K562 (cell line): ENCODE measurements around the gene DGCR2. TPM values are rescaled to one million over a fixed set of nuclear protein-coding genes. Genes with fewer than 3 reads are reported as not detected.

Source experiments
- HDAC1 ChIP-seq, 2 experiments: fragments of 450-650 bp; IDR thresholded peaks; 2 replicates each; pipeline ENCODE4 v1.6.1; 2016 to 2017; ENCODE audit warnings: inconsistent platforms in 1 of 2, mild to moderate bottlenecking in 1 of 2, moderate library complexity in 1 of 2
- KDM4B ChIP-seq, 2 experiments: fragments of 450-650 bp in 1 of 2; sonication (generic) in 1 of 2; IDR thresholded peaks; 2 replicates each; pipeline ENCODE4 v1.6.1; 2016 to 2017; ENCODE audit warnings: borderline replicate concordance in 2 of 2, antibody characterized with exemption in 1 of 2, low read depth in 1 of 2, mild to moderate bottlenecking in 1 of 2
- MCM2 ChIP-seq: fragments of 450-650 bp; IDR thresholded peaks from 2 replicates; pipeline ENCODE4 v1.6.1; 2017; ENCODE audit warnings: low read depth, mild to moderate bottlenecking
- NFIC ChIP-seq: fragments of 450-650 bp; IDR thresholded peaks from 2 replicates; pipeline ENCODE4 v1.6.1; 2017; ENCODE audit warnings: mild to moderate bottlenecking, inconsistent platforms
- TOE1 ChIP-seq, 2 experiments: fragments of 450-650 bp in 1 of 2; sonication (generic) in 1 of 2; formaldehyde crosslinking in 1 of 2; IDR thresholded peaks; 2 replicates each; pipeline versions ENCODE4 v1.7.1 to v1.8.0; 2016 to 2022; ENCODE audit warnings: borderline replicate concordance in 2 of 2, mild to moderate bottlenecking in 2 of 2, antibody characterized with exemption in 1 of 2, inconsistent platforms in 1 of 2, low read depth in 1 of 2, missing genetic modification reagents in 1 of 2, moderate library complexity in 1 of 2
- polyA plus RNA-seq, 8 experiments: library from polyadenylated mRNA; depleted of rRNA in 4 of 8; stranded (reverse) in 5 of 8; unstranded in 3 of 8; fragments of >200 nt; fragmentation: Nextera tagmentation in 2 of 8; fragmentation: Illumina TruSeq in 1 of 8; extraction: Ambion mirVana in 2 of 8; extraction: Trizol in 1 of 8; gene quantifications; 2 replicates each; pipeline versions ENCODE4 v1.2.1 to v1.2.3, GENCODE V29; 2011 to 2014; ENCODE audit warnings: inconsistent platforms in 1 of 8, missing spikeins in 1 of 8
- total RNA-seq, 7 experiments: library from RNA; depleted of rRNA in 6 of 7; stranded (reverse); fragments of >200 nt in 6 of 7; fragmentation: Illumina TruSeq in 2 of 7; extraction: Trizol in 2 of 7; gene quantifications; 2 replicates each; pipeline versions ENCODE4 v1.2.1 to v1.2.3, GENCODE V29; 2011 to 2021; ENCODE audit warnings: low replicate concordance in 1 of 7
- TF ChIP-seq, protein P1 (sequence below): sonication (generic); formaldehyde crosslinking; IDR thresholded peaks from 2 replicates; pipeline ENCODE4 v1.8.1; 2023; ENCODE audit warnings: missing genetic modification reagents, mild to moderate bottlenecking, borderline replicate concordance
- TF ChIP-seq, protein P2 (sequence below): fragments of 150-350 bp; IDR thresholded peaks from 2 replicates; pipeline ENCODE4 v1.6.1; 2014; ENCODE audit warnings: low read depth, mild to moderate bottlenecking, low read length, borderline replicate concordance
- TF ChIP-seq, protein P3 (sequence below), 2 experiments: IDR thresholded peaks; 2 replicates each; pipeline ENCODE4 v1.6.1; 2011; ENCODE audit warnings: borderline replicate concordance in 1 of 2, control low read depth in 1 of 2, low read depth in 1 of 2, low read length in 1 of 2, mild to moderate bottlenecking in 1 of 2, mixed read lengths in 1 of 2, moderate library complexity in 1 of 2; ENCODE audit not compliant: insufficient read depth in 1 of 2, insufficient read length in 1 of 2, poor library complexity in 1 of 2, severe bottlenecking in 1 of 2; ENCODE audit errors: extremely low read depth in 1 of 2
- TF ChIP-seq, protein P4 (sequence below), 2 experiments: fragments of 250-450 bp in 1 of 2; fragments of 450-650 bp in 1 of 2; sonication (Bioruptor Pico) in 1 of 2; IDR thresholded peaks; 2 replicates each; pipeline versions ENCODE4 v1.6.1 to v1.8.0; 2016 to 2021; ENCODE audit warnings: mild to moderate bottlenecking in 2 of 2, moderate library complexity in 2 of 2, missing compliant biosample characterization in 1 of 2, missing genetic modification characterization in 1 of 2

DGCR2 gene
- total and polyA plus RNA-seq, 9 of the 15 experiments (the other 6 are each of a cell fraction or from before 2014, with no cell fraction given), result 0.69 to 101 (median 56.4) TPM

DNA sequence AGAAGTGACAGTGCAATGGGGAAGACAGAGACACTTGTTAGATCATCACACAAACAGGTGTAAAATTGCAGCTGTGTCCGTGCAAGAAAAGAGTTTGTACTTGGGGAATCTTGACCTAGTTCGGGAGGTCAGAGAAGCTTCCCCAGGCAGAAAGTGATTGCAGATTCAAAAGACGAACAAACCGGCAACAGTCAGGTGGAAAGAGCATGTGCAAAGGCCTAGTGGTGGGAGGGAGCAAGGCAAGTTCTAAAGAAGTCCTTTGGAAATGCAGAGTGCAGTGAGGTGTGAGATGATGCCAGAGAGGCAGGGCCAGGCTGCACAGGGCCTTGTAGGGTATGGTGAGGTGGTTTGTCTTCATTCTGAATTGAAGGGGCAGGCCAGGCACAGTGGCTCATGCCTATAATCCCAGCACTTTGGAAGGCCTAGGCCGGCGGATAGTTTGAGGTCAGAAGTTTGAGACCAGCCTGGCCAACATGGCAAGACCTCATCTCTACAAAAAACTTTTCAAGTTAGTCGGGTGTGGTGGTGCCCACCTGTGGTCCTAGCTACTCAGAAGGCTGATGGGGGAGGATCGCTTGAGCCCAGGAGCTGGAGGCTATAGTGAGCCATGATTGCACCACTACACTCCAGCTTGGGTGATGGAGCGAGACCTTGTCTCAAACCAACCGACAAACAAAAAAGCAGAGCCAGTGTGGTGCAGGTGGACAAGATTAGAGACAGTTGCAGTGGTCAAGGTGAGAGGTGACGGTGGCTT, 24.2 kb upstream of the DGCR2 start (continued):
- TF ChIP-seq, protein P1, sequence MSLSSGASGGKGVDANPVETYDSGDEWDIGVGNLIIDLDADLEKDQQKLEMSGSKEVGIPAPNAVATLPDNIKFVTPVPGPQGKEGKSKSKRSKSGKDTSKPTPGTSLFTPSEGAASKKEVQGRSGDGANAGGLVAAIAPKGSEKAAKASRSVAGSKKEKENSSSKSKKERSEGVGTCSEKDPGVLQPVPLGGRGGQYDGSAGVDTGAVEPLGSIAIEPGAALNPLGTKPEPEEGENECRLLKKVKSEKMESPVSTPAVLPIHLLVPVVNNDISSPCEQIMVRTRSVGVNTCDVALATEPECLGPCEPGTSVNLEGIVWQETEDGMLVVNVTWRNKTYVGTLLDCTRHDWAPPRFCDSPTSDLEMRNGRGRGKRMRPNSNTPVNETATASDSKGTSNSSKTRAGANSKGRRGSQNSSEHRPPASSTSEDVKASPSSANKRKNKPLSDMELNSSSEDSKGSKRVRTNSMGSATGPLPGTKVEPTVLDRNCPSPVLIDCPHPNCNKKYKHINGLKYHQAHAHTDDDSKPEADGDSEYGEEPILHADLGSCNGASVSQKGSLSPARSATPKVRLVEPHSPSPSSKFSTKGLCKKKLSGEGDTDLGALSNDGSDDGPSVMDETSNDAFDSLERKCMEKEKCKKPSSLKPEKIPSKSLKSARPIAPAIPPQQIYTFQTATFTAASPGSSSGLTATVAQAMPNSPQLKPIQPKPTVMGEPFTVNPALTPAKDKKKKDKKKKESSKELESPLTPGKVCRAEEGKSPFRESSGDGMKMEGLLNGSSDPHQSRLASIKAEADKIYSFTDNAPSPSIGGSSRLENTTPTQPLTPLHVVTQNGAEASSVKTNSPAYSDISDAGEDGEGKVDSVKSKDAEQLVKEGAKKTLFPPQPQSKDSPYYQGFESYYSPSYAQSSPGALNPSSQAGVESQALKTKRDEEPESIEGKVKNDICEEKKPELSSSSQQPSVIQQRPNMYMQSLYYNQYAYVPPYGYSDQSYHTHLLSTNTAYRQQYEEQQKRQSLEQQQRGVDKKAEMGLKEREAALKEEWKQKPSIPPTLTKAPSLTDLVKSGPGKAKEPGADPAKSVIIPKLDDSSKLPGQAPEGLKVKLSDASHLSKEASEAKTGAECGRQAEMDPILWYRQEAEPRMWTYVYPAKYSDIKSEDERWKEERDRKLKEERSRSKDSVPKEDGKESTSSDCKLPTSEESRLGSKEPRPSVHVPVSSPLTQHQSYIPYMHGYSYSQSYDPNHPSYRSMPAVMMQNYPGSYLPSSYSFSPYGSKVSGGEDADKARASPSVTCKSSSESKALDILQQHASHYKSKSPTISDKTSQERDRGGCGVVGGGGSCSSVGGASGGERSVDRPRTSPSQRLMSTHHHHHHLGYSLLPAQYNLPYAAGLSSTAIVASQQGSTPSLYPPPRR, result peak; percentile 85; the same call in 1 of the 2 replicates
- TF ChIP-seq, protein P2, sequence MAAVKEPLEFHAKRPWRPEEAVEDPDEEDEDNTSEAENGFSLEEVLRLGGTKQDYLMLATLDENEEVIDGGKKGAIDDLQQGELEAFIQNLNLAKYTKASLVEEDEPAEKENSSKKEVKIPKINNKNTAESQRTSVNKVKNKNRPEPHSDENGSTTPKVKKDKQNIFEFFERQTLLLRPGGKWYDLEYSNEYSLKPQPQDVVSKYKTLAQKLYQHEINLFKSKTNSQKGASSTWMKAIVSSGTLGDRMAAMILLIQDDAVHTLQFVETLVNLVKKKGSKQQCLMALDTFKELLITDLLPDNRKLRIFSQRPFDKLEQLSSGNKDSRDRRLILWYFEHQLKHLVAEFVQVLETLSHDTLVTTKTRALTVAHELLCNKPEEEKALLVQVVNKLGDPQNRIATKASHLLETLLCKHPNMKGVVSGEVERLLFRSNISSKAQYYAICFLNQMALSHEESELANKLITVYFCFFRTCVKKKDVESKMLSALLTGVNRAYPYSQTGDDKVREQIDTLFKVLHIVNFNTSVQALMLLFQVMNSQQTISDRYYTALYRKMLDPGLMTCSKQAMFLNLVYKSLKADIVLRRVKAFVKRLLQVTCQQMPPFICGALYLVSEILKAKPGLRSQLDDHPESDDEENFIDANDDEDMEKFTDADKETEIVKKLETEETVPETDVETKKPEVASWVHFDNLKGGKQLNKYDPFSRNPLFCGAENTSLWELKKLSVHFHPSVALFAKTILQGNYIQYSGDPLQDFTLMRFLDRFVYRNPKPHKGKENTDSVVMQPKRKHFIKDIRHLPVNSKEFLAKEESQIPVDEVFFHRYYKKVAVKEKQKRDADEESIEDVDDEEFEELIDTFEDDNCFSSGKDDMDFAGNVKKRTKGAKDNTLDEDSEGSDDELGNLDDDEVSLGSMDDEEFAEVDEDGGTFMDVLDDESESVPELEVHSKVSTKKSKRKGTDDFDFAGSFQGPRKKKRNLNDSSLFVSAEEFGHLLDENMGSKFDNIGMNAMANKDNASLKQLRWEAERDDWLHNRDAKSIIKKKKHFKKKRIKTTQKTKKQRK, result no peak
- TF ChIP-seq KDM4B (IDR thresholded peaks at IDR 0.05; ENCODE audit: borderline replicate concordance in 2 of 2, low read depth in 1 of 2) (0 out of 4 replicates have a peak, but pooled peaks of 1 of the 2 experiments have one; percentile 47), MCM2 (no peak), TOE1 (IDR thresholded peaks at IDR 0.05; ENCODE audit: borderline replicate concordance) (no peak), TOE1 (CRISPR knock-in tag; IDR thresholded peaks at IDR 0.05; ENCODE audit: borderline replicate concordance, low read depth) (peak; percentile 32; the same call in 1 of the 2 replicates), NFIC (no peak), HDAC1 (IDR thresholded peaks at IDR 0.05) (0 out of 4 replicates have a peak, but pooled peaks of 1 of the 2 experiments have one; percentile 20)
- TF ChIP-seq, protein P3, sequence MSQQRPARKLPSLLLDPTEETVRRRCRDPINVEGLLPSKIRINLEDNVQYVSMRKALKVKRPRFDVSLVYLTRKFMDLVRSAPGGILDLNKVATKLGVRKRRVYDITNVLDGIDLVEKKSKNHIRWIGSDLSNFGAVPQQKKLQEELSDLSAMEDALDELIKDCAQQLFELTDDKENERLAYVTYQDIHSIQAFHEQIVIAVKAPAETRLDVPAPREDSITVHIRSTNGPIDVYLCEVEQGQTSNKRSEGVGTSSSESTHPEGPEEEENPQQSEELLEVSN (IDR thresholded peaks at IDR 0.05; ENCODE audit: borderline replicate concordance in 1 of 2, extremely low read depth in 1 of 2, insufficient read depth in 1 of 2, insufficient read length in 1 of 2, low read depth in 1 of 2, low read length in 1 of 2, poor library complexity in 1 of 2, severe bottlenecking in 1 of 2), result peak in 1 of 2 experiments; percentile 60
- TF ChIP-seq, protein P4, sequence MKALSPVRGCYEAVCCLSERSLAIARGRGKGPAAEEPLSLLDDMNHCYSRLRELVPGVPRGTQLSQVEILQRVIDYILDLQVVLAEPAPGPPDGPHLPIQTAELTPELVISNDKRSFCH (CRISPR knock-in tag; IDR thresholded peaks at IDR 0.05), result no peak
- TF ChIP-seq, protein P4 (tag; IDR thresholded peaks at IDR 0.05), result peak; percentile 34; the same call in 1 of the 2 replicates
